Fibroblast of lung (primary cell): ENCODE measurements around the gene CAPZB. TPM values are rescaled to one million over a fixed set of nuclear protein-coding genes. Genes with fewer than 3 reads are reported as not detected.

Source experiments
- DNase-seq, 2 donors: peaks; one replicate each; pipeline versions ENCODE4 v3.0.0 to v3.0.0-alpha.2; 2010; ENCODE audit warnings: low read depth in 2 of 2
- H2AFZ ChIP-seq: 2 replicates; pipeline ENCODE4 v1.5.1; 2012; ENCODE audit warnings: low read length, control low read depth, inconsistent platforms
- H3K27ac ChIP-seq: 2 replicates; pipeline ENCODE4 v1.5.1; 2011; ENCODE audit warnings: low read length, control low read depth; ENCODE audit not compliant: insufficient read depth
- H3K27me3 ChIP-seq: 2 replicates; pipeline ENCODE4 v1.5.1; 2011; ENCODE audit warnings: mild to moderate bottlenecking, low read length; ENCODE audit not compliant: control insufficient read depth, insufficient read depth
- H3K36me3 ChIP-seq: 2 replicates; pipeline ENCODE4 v1.5.1; 2011; ENCODE audit warnings: low read length; ENCODE audit not compliant: control insufficient read depth, insufficient read depth
- H3K4me1 ChIP-seq: 2 replicates; pipeline ENCODE4 v1.5.1; 2011; ENCODE audit warnings: low read length; ENCODE audit not compliant: control insufficient read depth, insufficient read depth; ENCODE audit errors: extremely low read depth
- H3K4me2 ChIP-seq: 2 replicates; pipeline ENCODE4 v1.5.1; 2011; ENCODE audit warnings: low read length, control low read depth; ENCODE audit not compliant: insufficient read depth; ENCODE audit errors: extremely low read depth
- H3K4me3 ChIP-seq, 4 experiments: fragments of 200-600 bp in 1 of 4; sonication (generic) in 1 of 4; replicated peaks in 1 of 4; 2 replicates each; pipeline ENCODE4 v1.5.1; 2011 to 2016; ENCODE audit warnings: low read length in 4 of 4, low read depth in 3 of 4, mild to moderate bottlenecking in 3 of 4, control low read depth in 2 of 4, inconsistent platforms in 1 of 4, mixed read lengths in 1 of 4; ENCODE audit not compliant: insufficient read depth in 1 of 4; ENCODE audit errors: control extremely low read depth in 1 of 4
- H3K79me2 ChIP-seq: 2 replicates; pipeline ENCODE4 v1.5.1; 2012; ENCODE audit warnings: mild to moderate bottlenecking, low read length, inconsistent platforms; ENCODE audit not compliant: control insufficient read depth, insufficient read depth
- H3K9ac ChIP-seq: 2 replicates; pipeline ENCODE4 v1.5.1; 2011; ENCODE audit warnings: mild to moderate bottlenecking, low read length, control low read depth; ENCODE audit not compliant: insufficient read depth
- H3K9me3 ChIP-seq: 2 replicates; pipeline ENCODE4 v1.5.1; 2012; ENCODE audit warnings: low read depth, low read length; ENCODE audit not compliant: control insufficient read depth, insufficient read depth
- H4K20me1 ChIP-seq: 2 replicates; pipeline ENCODE4 v1.5.1; 2011; ENCODE audit warnings: low read length; ENCODE audit not compliant: control insufficient read depth, insufficient read depth; ENCODE audit errors: extremely low read depth
- EZH2 ChIP-seq: IDR thresholded peaks from 2 replicates; pipeline ENCODE4 v1.5.1; 2012; ENCODE audit warnings: low read length, control low read depth, mild to moderate bottlenecking; ENCODE audit errors: missing control alignments
- polyA plus RNA-seq, 2 donors: library from polyadenylated mRNA; depleted of rRNA in 1 of 2; stranded (reverse) in 1 of 2; unstranded in 1 of 2; fragments of >200 nt; gene quantifications; 2 replicates each; pipeline ENCODE4 v1.2.1, GENCODE V29; 2011 to 2012; ENCODE audit warnings: missing spikeins in 1 of 2
- total RNA-seq: library from RNA; depleted of rRNA; stranded (reverse); fragments of >200 nt; gene quantifications from 2 replicates; pipeline ENCODE4 v1.2.1, GENCODE V29; 2014
- TF ChIP-seq, protein P1 (sequence below), 2 donors: IDR thresholded peaks in 1 of 2; conservative IDR thresholded peaks in 1 of 2; 1 replicate in 1 of 2; 2 replicates in 1 of 2; pipeline ENCODE4 v1.5.1; 2011 to 2012; ENCODE audit warnings: low read length in 2 of 2, control low read depth in 1 of 2, inconsistent platforms in 1 of 2, low read depth in 1 of 2, mild to moderate bottlenecking in 1 of 2

The CAPZB gene
- total and polyA plus RNA-seq, 2 donors (not counting 1 experiment from before 2014, with no cell fraction given): 104 to 495 TPM

- no peaks in the 10 kb centered on the region for H3K27me3 ChIP-seq
- peaks cover 2% of the 10 kb centered on the region for H3K79me2 ChIP-seq
- peak in 1 of 2 donors; percentile 70 for DNase-seq
Measured at GRCh38 chr1:19377812-19378718, 107.3 kb downstream of the CAPZB start.

GRCh38 chr1:19376428-19377372 lies 108.6 kb downstream of the CAPZB start:
- H3K4me3 ChIP-seq: no peak overlapping the region
- no peak overlapping the region for H2AFZ ChIP-seq
- no peak for DNase-seq
- TF ChIP-seq EZH2: no peak
- TF ChIP-seq, protein P1, sequence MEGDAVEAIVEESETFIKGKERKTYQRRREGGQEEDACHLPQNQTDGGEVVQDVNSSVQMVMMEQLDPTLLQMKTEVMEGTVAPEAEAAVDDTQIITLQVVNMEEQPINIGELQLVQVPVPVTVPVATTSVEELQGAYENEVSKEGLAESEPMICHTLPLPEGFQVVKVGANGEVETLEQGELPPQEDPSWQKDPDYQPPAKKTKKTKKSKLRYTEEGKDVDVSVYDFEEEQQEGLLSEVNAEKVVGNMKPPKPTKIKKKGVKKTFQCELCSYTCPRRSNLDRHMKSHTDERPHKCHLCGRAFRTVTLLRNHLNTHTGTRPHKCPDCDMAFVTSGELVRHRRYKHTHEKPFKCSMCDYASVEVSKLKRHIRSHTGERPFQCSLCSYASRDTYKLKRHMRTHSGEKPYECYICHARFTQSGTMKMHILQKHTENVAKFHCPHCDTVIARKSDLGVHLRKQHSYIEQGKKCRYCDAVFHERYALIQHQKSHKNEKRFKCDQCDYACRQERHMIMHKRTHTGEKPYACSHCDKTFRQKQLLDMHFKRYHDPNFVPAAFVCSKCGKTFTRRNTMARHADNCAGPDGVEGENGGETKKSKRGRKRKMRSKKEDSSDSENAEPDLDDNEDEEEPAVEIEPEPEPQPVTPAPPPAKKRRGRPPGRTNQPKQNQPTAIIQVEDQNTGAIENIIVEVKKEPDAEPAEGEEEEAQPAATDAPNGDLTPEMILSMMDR (conservative IDR thresholded peaks at IDR 0.05 in 1 of 2, IDR thresholded peaks at IDR 0.05 in 1 of 2; ENCODE audit: low read depth in 1 of 2, low read length in 2 of 2): no peak
- no peak overlapping the region for H3K9ac ChIP-seq
- H3K79me2 ChIP-seq: peaks cover 4% of the 10 kb centered on the region
- H3K36me3 ChIP-seq: peaks cover 18% of the 10 kb centered on the region
- no peaks in the 10 kb centered on the region for H3K9me3 ChIP-seq
- H3K27me3 ChIP-seq: no peaks in the 10 kb centered on the region
- H3K4me1 ChIP-seq: peaks cover 10% of the 10 kb centered on the region
- H3K27ac ChIP-seq: no peak overlapping the region
- H4K20me1 ChIP-seq: no peaks in the 10 kb centered on the region
- no peak overlapping the region for H3K4me2 ChIP-seq

More at GRCh38 chr1:19377812-19378718, 107.3 kb downstream of the CAPZB start:
- TF ChIP-seq, protein P1 (conservative IDR thresholded peaks at IDR 0.05 in 1 of 2, IDR thresholded peaks at IDR 0.05 in 1 of 2; ENCODE audit: low read depth in 1 of 2, low read length in 2 of 2): no peak
- no peak for TF ChIP-seq EZH2
- H3K27ac ChIP-seq: no peak overlapping the region
- H4K20me1 ChIP-seq: no peaks in the 10 kb centered on the region
- H2AFZ ChIP-seq: no peak overlapping the region
- H3K9me3 ChIP-seq: no peaks in the 10 kb centered on the region
- peaks cover 2% of the 10 kb centered on the region for H3K4me1 ChIP-seq
- peaks cover 16% of the 10 kb centered on the region for H3K36me3 ChIP-seq
- H3K9ac ChIP-seq: no peak overlapping the region
- H3K4me2 ChIP-seq: no peak overlapping the region
- H3K4me3 ChIP-seq: no peak overlapping the region
